IMR-90 (cell line): Measurements from ENCODE around the gene ZXDC. TPM values are rescaled to one million over a fixed set of nuclear protein-coding genes. Genes with fewer than 3 reads are reported as not detected.

Experiments
- ATAC-seq: fragments of 200-7000 bp; cut with Tn5 transposase; 2 replicates; pipeline ENCODE4 v1.9.1; 2020; ENCODE audit warnings: low read depth, mild to moderate bottlenecking, moderate library complexity
- BruUV-seq: library from RNA; stranded (reverse); fragments of 400-500 nt; replicated peaks from 2 replicates; lab custom pipeline; 2021; lab: Mats Ljungman, UMichigan
- CTCF ChIA-PET: fragments of 300-600 bp; formaldehyde crosslinking; extraction: SDS; loops from one replicate; lab custom pipeline; 2021; ENCODE audit warnings: antibody characterized with exemption; lab: Yijun Ruan, JAX
- POLR2A ChIA-PET: fragments of 300-600 bp; sonication (Branson Sonifier 250); formaldehyde crosslinking; loops from one replicate; lab custom pipeline; 2022; ENCODE audit warnings: antibody characterized with exemption; ENCODE audit not compliant: unreplicated experiment; lab: Charles Lee
- DNase-seq: peaks from one replicate; pipeline ENCODE4 v3.0.0; 2013
- H2AFZ ChIP-seq: replicated peaks from 2 replicates; pipeline ENCODE3; 2013; ENCODE audit warnings: low read length, mild to moderate bottlenecking; ENCODE audit not compliant: poor library complexity
- H2AK5ac ChIP-seq: 2 replicates; pipeline ENCODE4 v1.6.1; 2013; ENCODE audit warnings: low read depth, low read length, inconsistent platforms
- H2AK9ac ChIP-seq: replicated peaks from 2 replicates; pipeline ENCODE3; 2013; ENCODE audit warnings: mild to moderate bottlenecking, low read depth, low read length, moderate library complexity; ENCODE audit not compliant: poor library complexity
- H2BK120ac ChIP-seq: 2 replicates; pipeline ENCODE4 v1.6.1; 2013; ENCODE audit warnings: low read depth, low read length, inconsistent platforms
- H2BK15ac ChIP-seq: 3 replicates; pipeline ENCODE4 v1.6.1; 2013; ENCODE audit warnings: low read depth, low read length, inconsistent platforms
- H2BK20ac ChIP-seq: 2 replicates; pipeline ENCODE4 v1.6.1; 2013; ENCODE audit warnings: low read depth, mild to moderate bottlenecking, inconsistent platforms, low read length, moderate library complexity
- H2BK5ac ChIP-seq: 2 replicates; pipeline ENCODE4 v1.6.1; 2013; ENCODE audit warnings: mild to moderate bottlenecking, low read depth, low read length, inconsistent platforms; ENCODE audit not compliant: poor library complexity, severe bottlenecking
- H3K14ac ChIP-seq: replicated peaks from 2 replicates; pipeline ENCODE4 v1.6.1; 2013; ENCODE audit warnings: low read depth, low read length, inconsistent platforms
- H3K18ac ChIP-seq: 2 replicates; pipeline ENCODE4 v1.6.1; 2013; ENCODE audit warnings: low read depth, low read length, control low read depth
- H3K23ac ChIP-seq: 2 replicates; pipeline ENCODE4 v1.6.1; 2013; ENCODE audit warnings: low read depth, low read length, inconsistent platforms
- H3K27ac ChIP-seq: 2 replicates; pipeline ENCODE4 v1.5.1; 2013; ENCODE audit warnings: mild to moderate bottlenecking, control low read depth, low read length; ENCODE audit not compliant: insufficient read depth
- H3K27me3 ChIP-seq: 2 replicates; pipeline ENCODE4 v1.6.1; 2013; ENCODE audit warnings: low read length; ENCODE audit not compliant: control insufficient read depth, insufficient read depth
- H3K36me3 ChIP-seq: 2 replicates; pipeline ENCODE4 v1.6.1; 2013; ENCODE audit warnings: low read length, mixed read lengths; ENCODE audit not compliant: control insufficient read depth, insufficient read depth
- H3K4ac ChIP-seq: 2 replicates; pipeline ENCODE4 v1.6.1; 2013; ENCODE audit warnings: low read depth, low read length, inconsistent platforms
- H3K4me1 ChIP-seq: 2 replicates; pipeline ENCODE4 v1.6.1; 2013; ENCODE audit warnings: low read length, mixed read lengths; ENCODE audit not compliant: control insufficient read depth, insufficient read depth
- H3K4me2 ChIP-seq: 2 replicates; pipeline ENCODE4 v1.6.1; 2013; ENCODE audit warnings: low read depth, mild to moderate bottlenecking, control low read depth, low read length, moderate library complexity
- H3K4me3 ChIP-seq: 2 replicates; pipeline ENCODE4 v1.5.1; 2013; ENCODE audit warnings: low read depth, mild to moderate bottlenecking, control low read depth, low read length, moderate library complexity; ENCODE audit not compliant: insufficient read depth
- H3K56ac ChIP-seq: 2 replicates; pipeline ENCODE4 v1.6.1; 2013; ENCODE audit warnings: low read length, inconsistent platforms; ENCODE audit not compliant: insufficient read depth; ENCODE audit errors: extremely low read depth
- H3K79me1 ChIP-seq, 2 experiments: 2 replicates each; pipeline ENCODE4 v1.6.1; 2013; ENCODE audit warnings: low read length in 2 of 2, inconsistent platforms in 1 of 2, low read depth in 1 of 2
- H3K9ac ChIP-seq: 2 replicates; pipeline ENCODE4 v1.6.1; 2013; ENCODE audit warnings: low read depth, low read length, control low read depth
- H3K9me1 ChIP-seq: 2 replicates; pipeline ENCODE4 v1.6.1; 2013; ENCODE audit warnings: low read length, inconsistent platforms; ENCODE audit not compliant: insufficient read depth
- H3K9me3 ChIP-seq: 2 replicates; pipeline ENCODE4 v1.6.1; 2013; ENCODE audit warnings: low read length; ENCODE audit not compliant: control insufficient read depth, insufficient read depth
- H4K20me1 ChIP-seq: 2 replicates; pipeline ENCODE4 v1.6.1; 2013; ENCODE audit warnings: low read length, inconsistent platforms; ENCODE audit not compliant: insufficient read depth
- H4K5ac ChIP-seq: 2 replicates; pipeline ENCODE4 v1.6.1; 2013; ENCODE audit warnings: mild to moderate bottlenecking, low read depth, low read length, control low read depth
- H4K8ac ChIP-seq, 2 experiments: 2 replicates each; pipeline ENCODE4 v1.6.1; 2013; ENCODE audit warnings: low read depth in 2 of 2, low read length in 2 of 2, control low read depth in 1 of 2, inconsistent platforms in 1 of 2
- H4K91ac ChIP-seq: 2 replicates; pipeline ENCODE4 v1.6.1; 2013; ENCODE audit warnings: low read depth, low read length, inconsistent platforms; ENCODE audit not compliant: insufficient read depth
- BHLHE40 ChIP-seq: fragments of 150-350 bp; IDR thresholded peaks from 2 replicates; pipeline ENCODE4 v1.6.1; 2016; ENCODE audit warnings: mild to moderate bottlenecking, low read depth, low read length
- CEBPB ChIP-seq: IDR thresholded peaks from 2 replicates; pipeline ENCODE4 v1.6.1; 2012; ENCODE audit warnings: low read depth, low read length, improper control_type of control experiment
- ELK1 ChIP-seq: fragments of 150-350 bp; IDR thresholded peaks from 2 replicates; pipeline ENCODE4 v1.6.1; 2016; ENCODE audit warnings: low read depth, mild to moderate bottlenecking, low read length, moderate library complexity, borderline replicate concordance
- FOS ChIP-seq: fragments of 150-350 bp; IDR thresholded peaks from 2 replicates; pipeline ENCODE4 v1.6.1; 2016; ENCODE audit warnings: low read depth, low read length
- MAFK ChIP-seq: IDR thresholded peaks from 2 replicates; pipeline ENCODE4 v1.6.1; 2012; ENCODE audit warnings: low read depth, low read length, improper control_type of control experiment
- MAZ ChIP-seq: IDR thresholded peaks from 2 replicates; pipeline ENCODE4 v1.6.1; 2012; ENCODE audit warnings: low read depth, mild to moderate bottlenecking, low read length, improper control_type of control experiment, moderate library complexity, borderline replicate concordance
- MXI1 ChIP-seq: IDR thresholded peaks from 2 replicates; pipeline ENCODE4 v1.6.1; 2012; ENCODE audit warnings: low read depth, mild to moderate bottlenecking, low read length, moderate library complexity, borderline replicate concordance
- NFE2L2 ChIP-seq: fragments of 150-350 bp; IDR thresholded peaks from 2 replicates; pipeline ENCODE4 v1.6.1; 2016; ENCODE audit warnings: low read depth, mild to moderate bottlenecking, low read length
- RAD21 ChIP-seq: IDR thresholded peaks from 2 replicates; pipeline ENCODE4 v1.6.1; 2012; ENCODE audit warnings: low read length, improper control_type of control experiment
- RCOR1 ChIP-seq: IDR thresholded peaks from 2 replicates; pipeline ENCODE4 v1.6.1; 2012; ENCODE audit warnings: mild to moderate bottlenecking, low read length, improper control_type of control experiment; ENCODE audit not compliant: insufficient replicate concordance
- RFX5 ChIP-seq: IDR thresholded peaks from 2 replicates; pipeline ENCODE4 v1.8.0; 2012; ENCODE audit warnings: low read depth, mild to moderate bottlenecking, low read length, moderate library complexity
- WGBS, 2 experiments: methylation state at CpG; one replicate each; pipeline versions ENCODE4 v1.1.5 to v1.1.7; 2013; ENCODE audit warnings: missing lambda C conversion rate in 2 of 2; ENCODE audit not compliant: insufficient read length in 1 of 2; ENCODE audit errors: extremely low coverage in 2 of 2; 5-methylcytosine and 5-hydroxymethylcytosine counted together
- dilution Hi-C: fragments of 300-500 bp; cut with HindIII; formaldehyde crosslinking; loops from one replicate; pipeline ENCODE4 v1.14.3; 2018; ENCODE audit warnings: low sequenced_read_pairs; ENCODE audit not compliant: unreplicated experiment
- in situ Hi-C: fragments of 300-500 bp; cut with MboI; formaldehyde crosslinking; loops from 3 replicates; pipeline ENCODE4 v1.14.3; 2019; ENCODE audit warnings: low sequenced_read_pairs, inconsistent platforms, mixed read lengths
- intact Hi-C: fragments of 100-400 bp; cut with micrococcal nuclease; formaldehyde crosslinking; loops from 2 replicates; pipeline ENCODE4 v1.10.0; 2022
- polyA plus RNA-seq, 3 experiments: library from polyadenylated mRNA; depleted of rRNA; stranded (reverse); fragments of >200 nt; gene quantifications; 2 replicates each; pipeline ENCODE4 v1.2.3, GENCODE V29; 2012; ENCODE audit warnings: low replicate concordance in 1 of 3
- total RNA-seq: library from RNA; depleted of rRNA; stranded (reverse); fragments of >200 nt; gene quantifications from 2 replicates; pipeline ENCODE4 v1.2.3, GENCODE V29; 2012
- TF ChIP-seq, protein P1 (sequence below): fragments of 150-350 bp; IDR thresholded peaks from 2 replicates; pipeline ENCODE4 v1.6.1; 2017; ENCODE audit warnings: mild to moderate bottlenecking, antibody characterized with exemption, low read length, low read depth
- TF ChIP-seq, protein P2 (sequence below): conservative IDR thresholded peaks from 2 replicates; pipeline ENCODE4 v1.5.1; 2012; ENCODE audit warnings: mild to moderate bottlenecking, low read depth, low read length, improper control_type of control experiment

ZXDC gene
- total and polyA plus RNA-seq, 2 of the 4 experiments (the other 2 are of a cell fraction): 11.5 to 14.3 TPM

GRCh38 chr3:126516936-126517290 is 41.2 kb upstream of the ZXDC start:
- Histone ChIP-seq H4K20me1 (no peaks in the 10 kb centered on the region), H3K36me3 (no peaks in the 10 kb centered on the region), H2BK5ac (no peak overlapping the region), H3K79me1 (no peaks in the 10 kb centered on the region), H4K5ac (no peak overlapping the region), H3K4me1 (no peaks in the 10 kb centered on the region), H4K91ac (no peak overlapping the region), H2AK9ac (no peak overlapping the region), H2BK15ac (no peak overlapping the region), H4K8ac (no peak overlapping the region), H3K4ac (no peak overlapping the region), H2AK5ac (no peak overlapping the region), H3K56ac (no peak overlapping the region), H3K4me3 (no peak overlapping the region), H3K18ac (no peak overlapping the region), H2BK20ac (no peak overlapping the region), H2BK120ac (no peak overlapping the region), H3K9ac (no peak overlapping the region), H3K9me1 (no peaks in the 10 kb centered on the region), H3K27me3 (peaks cover 34% of the 10 kb centered on the region), H3K14ac (no peak overlapping the region), H2AFZ (no peak overlapping the region), H3K23ac (no peak overlapping the region), H3K27ac (no peak overlapping the region), H3K9me3 (no peaks in the 10 kb centered on the region), H3K4me2 (no peak overlapping the region)
- in situ Hi-C loops (no loop called here), intact Hi-C loops (no loop called here), dilution Hi-C loops (no loop called here)
- TF ChIP-seq RAD21 (no peak), MAZ (no peak), MAFK (no peak), RFX5 (no peak), FOS (no peak), RCOR1 (no peak), MXI1 (no peak), NFE2L2 (no peak), CEBPB (no peak), ELK1 (no peak), BHLHE40 (no peak)
- TF ChIP-seq, protein P1, sequence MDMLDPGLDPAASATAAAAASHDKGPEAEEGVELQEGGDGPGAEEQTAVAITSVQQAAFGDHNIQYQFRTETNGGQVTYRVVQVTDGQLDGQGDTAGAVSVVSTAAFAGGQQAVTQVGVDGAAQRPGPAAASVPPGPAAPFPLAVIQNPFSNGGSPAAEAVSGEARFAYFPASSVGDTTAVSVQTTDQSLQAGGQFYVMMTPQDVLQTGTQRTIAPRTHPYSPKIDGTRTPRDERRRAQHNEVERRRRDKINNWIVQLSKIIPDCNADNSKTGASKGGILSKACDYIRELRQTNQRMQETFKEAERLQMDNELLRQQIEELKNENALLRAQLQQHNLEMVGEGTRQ: no peak
- TF ChIP-seq, protein P2, sequence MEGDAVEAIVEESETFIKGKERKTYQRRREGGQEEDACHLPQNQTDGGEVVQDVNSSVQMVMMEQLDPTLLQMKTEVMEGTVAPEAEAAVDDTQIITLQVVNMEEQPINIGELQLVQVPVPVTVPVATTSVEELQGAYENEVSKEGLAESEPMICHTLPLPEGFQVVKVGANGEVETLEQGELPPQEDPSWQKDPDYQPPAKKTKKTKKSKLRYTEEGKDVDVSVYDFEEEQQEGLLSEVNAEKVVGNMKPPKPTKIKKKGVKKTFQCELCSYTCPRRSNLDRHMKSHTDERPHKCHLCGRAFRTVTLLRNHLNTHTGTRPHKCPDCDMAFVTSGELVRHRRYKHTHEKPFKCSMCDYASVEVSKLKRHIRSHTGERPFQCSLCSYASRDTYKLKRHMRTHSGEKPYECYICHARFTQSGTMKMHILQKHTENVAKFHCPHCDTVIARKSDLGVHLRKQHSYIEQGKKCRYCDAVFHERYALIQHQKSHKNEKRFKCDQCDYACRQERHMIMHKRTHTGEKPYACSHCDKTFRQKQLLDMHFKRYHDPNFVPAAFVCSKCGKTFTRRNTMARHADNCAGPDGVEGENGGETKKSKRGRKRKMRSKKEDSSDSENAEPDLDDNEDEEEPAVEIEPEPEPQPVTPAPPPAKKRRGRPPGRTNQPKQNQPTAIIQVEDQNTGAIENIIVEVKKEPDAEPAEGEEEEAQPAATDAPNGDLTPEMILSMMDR: no peak
- WGBS, 2 experiments: 60% methylated on average over 1 of the region's 9 CpGs; no CpG with 5 or more reads in 1 of the 2 experiments
- no peak for ATAC-seq
- POLR2A ChIA-PET: no interaction called here
- CTCF ChIA-PET: no interaction called here
- BruUV-seq: no TSS peak
- DNase-seq: no peak
